Thyroid gland (tissue), 4 donors: ENCODE measurements around the gene CFAP58. TPM values are rescaled to one million over a fixed set of nuclear protein-coding genes. Genes with fewer than 3 reads are reported as not detected.

Source experiments
- DNase-seq, 2 donors: peaks; one replicate each; pipeline ENCODE4 v3.0.0-alpha.2; 2019
- H3K27ac ChIP-seq, 3 donors: fragments of 200-600 bp; sonication (generic); 1 replicate in 2 of 3; 2 replicates in 1 of 3; pipeline ENCODE4 v1.5.1; 2016 to 2019; ENCODE audit warnings: mild to moderate bottlenecking in 1 of 3, moderate library complexity in 1 of 3
- H3K27me3 ChIP-seq: fragments of 200-600 bp; sonication (generic); one replicate; pipeline ENCODE4 v1.5.1; 2019
- H3K36me3 ChIP-seq, 2 donors: fragments of 200-600 bp; sonication (generic); one replicate each; pipeline ENCODE4 v1.5.1; 2016 to 2019
- H3K4me1 ChIP-seq, 2 donors: fragments of 200-600 bp; sonication (generic); one replicate each; pipeline ENCODE4 v1.5.1; 2017 to 2019
- H3K4me3 ChIP-seq, 3 donors: fragments of 200-600 bp; sonication (generic); replicated peaks in 1 of 3; 1 replicate in 2 of 3; 2 replicates in 1 of 3; pipeline ENCODE4 v1.5.1; 2016; ENCODE audit warnings: mild to moderate bottlenecking in 1 of 3
- H3K9me3 ChIP-seq: fragments of 200-600 bp; sonication (generic); one replicate; pipeline ENCODE4 v1.5.1; 2017
- CTCF ChIP-seq, 6 experiments: fragments of 200-600 bp in 3 of 6; fragments of 450-650 bp in 3 of 6; sonication (generic) in 3 of 6; IDR thresholded peaks; one replicate each; pipeline ENCODE4 v1.5.1; 2016 to 2019; ENCODE audit warnings: antibody characterized with exemption in 6 of 6, mild to moderate bottlenecking in 2 of 6, inconsistent platforms in 1 of 6, moderate library complexity in 1 of 6
- POLR2A ChIP-seq, 2 donors: fragments of 450-650 bp; IDR thresholded peaks; one replicate each; pipeline ENCODE4 v1.6.1; 2017; ENCODE audit warnings: antibody characterized with exemption in 2 of 2, mild to moderate bottlenecking in 2 of 2, moderate library complexity in 1 of 2
- WGBS, 2 donors: methylation state at CpG; one replicate each; pipeline ENCODE4 v1.1.5; 2017; 5-methylcytosine and 5-hydroxymethylcytosine counted together
- intact Hi-C: fragments of 100-400 bp; cut with DNase I; formaldehyde crosslinking; loops from one replicate; pipeline ENCODE4 v1.15.1; 2023
- total RNA-seq, 4 donors: library from RNA; depleted of rRNA; stranded (reverse); fragments of >200 nt; gene quantifications; one replicate each; pipeline ENCODE4 v1.2.3, GENCODE V29; 2016

The CFAP58 gene
- total RNA-seq, 4 donors from 2014 or later, result 1.0 to 1.6 (median 1.2) TPM

GRCh38 chr10:104359811-104360210 lies 6.2 kb downstream of the CFAP58 start:
- intact Hi-C loops, result no loop called here
- H3K9me3 ChIP-seq, result no peaks in the 10 kb centered on the region
- 71 to 82% methylated on average over 2 of the region's 2 CpGs for WGBS, 2 donors
- no peak overlapping the region for H3K4me3 ChIP-seq
- no peak overlapping the region for H3K27ac ChIP-seq
- DNase-seq, result no peak
- no peaks in the 10 kb centered on the region for H3K4me1 ChIP-seq
- no peak for TF ChIP-seq CTCF (IDR thresholded peaks at IDR 0.05)
- TF ChIP-seq POLR2A (IDR thresholded peaks at IDR 0.05), result no peak
- no peaks in the 10 kb centered on the region for H3K27me3 ChIP-seq
- H3K36me3 ChIP-seq, result no peaks in the 10 kb centered on the region

GRCh38 chr10:104367904-104368303 lies 14.3 kb downstream of the CFAP58 start:
- DNase-seq, result no peak
- H3K4me3 ChIP-seq, result no peak overlapping the region
- no peaks in the 10 kb centered on the region for H3K36me3 ChIP-seq
- H3K9me3 ChIP-seq, result no peaks in the 10 kb centered on the region
- no peak overlapping the region for H3K27ac ChIP-seq
- no peaks in the 10 kb centered on the region for H3K4me1 ChIP-seq
- H3K27me3 ChIP-seq, result no peaks in the 10 kb centered on the region
- intact Hi-C loops, result no loop called here
- 72 to 74% methylated on average over 8 of the region's 8 CpGs for WGBS, 2 donors
- no peak for TF ChIP-seq CTCF (IDR thresholded peaks at IDR 0.05)
- TF ChIP-seq POLR2A (IDR thresholded peaks at IDR 0.05), result no peak

GRCh38 chr10:104368381-104368780 lies 14.7 kb downstream of the CFAP58 start:
- Histone ChIP-seq H3K27me3 (no peaks in the 10 kb centered on the region), H3K36me3 (no peaks in the 10 kb centered on the region), H3K27ac (no peak overlapping the region), H3K4me3 (no peak overlapping the region), H3K9me3 (no peaks in the 10 kb centered on the region), H3K4me1 (no peaks in the 10 kb centered on the region)
- 37 to 41% methylated on average over 2 of the region's 2 CpGs for WGBS, 2 donors
- DNase-seq, result no peak
- intact Hi-C loops, result no loop called here
- no peak for TF ChIP-seq POLR2A (IDR thresholded peaks at IDR 0.05)
- TF ChIP-seq CTCF (IDR thresholded peaks at IDR 0.05), result no peak

- Histone ChIP-seq H3K27me3 (no peaks in the 10 kb centered on the region), H3K4me1 (no peaks in the 10 kb centered on the region), H3K27ac (no peak overlapping the region), H3K36me3 (no peaks in the 10 kb centered on the region), H3K4me3 (no peak overlapping the region), H3K9me3 (no peaks in the 10 kb centered on the region)
- intact Hi-C loops, result no loop called here
- TF ChIP-seq CTCF (IDR thresholded peaks at IDR 0.05) (no peak), POLR2A (IDR thresholded peaks at IDR 0.05) (no peak)
- no peak for DNase-seq
- 90 to 92% methylated on average over 6 of the region's 6 CpGs for WGBS, 2 donors
Measured at GRCh38 chr10:104371753-104372152, 18.1 kb downstream of the CFAP58 start.

GRCh38 chr10:104374591-104374990 lies 21.0 kb downstream of the CFAP58 start:
- Histone ChIP-seq H3K27ac (no peak overlapping the region), H3K9me3 (no peaks in the 10 kb centered on the region), H3K4me3 (no peak overlapping the region), H3K27me3 (no peaks in the 10 kb centered on the region), H3K4me1 (no peaks in the 10 kb centered on the region), H3K36me3 (no peaks in the 10 kb centered on the region)
- TF ChIP-seq CTCF (IDR thresholded peaks at IDR 0.05) (no peak), POLR2A (IDR thresholded peaks at IDR 0.05) (no peak)
- 76 to 88% methylated on average over 1 of the region's 1 CpG for WGBS, 2 donors
- intact Hi-C loops, result no loop called here
- DNase-seq, result no peak
